Retina (tissue), 1 donor: ENCODE results near the gene ZNF728.
A peak's percentile ranks its signal among the peaks of the same experiment; 100 is the strongest.
"Not testable (repeated sequence)": the region's sequence is repeated elsewhere in the genome, so short reads cannot be mapped to it uniquely, and the experiment has no call there.

Experiments
- DNase-seq: peaks from one replicate; pipeline ENCODE4 v3.0.0-alpha.2; 2016

Gene ZNF728

GRCh38 chr19:23002690-23003422 is at the start of gene ZNF728:
TSS of gene ZNF728 (minus strand) at chr19:23003176. CDS start at chr19:23003030, 146 bp downstream.
- peak; percentile 8 for DNase-seq

- DNase-seq, result no peak
These were observed 49.4 kb upstream of the ZNF728 start for GRCh38 chr19:23052349-23052748.

DNA sequence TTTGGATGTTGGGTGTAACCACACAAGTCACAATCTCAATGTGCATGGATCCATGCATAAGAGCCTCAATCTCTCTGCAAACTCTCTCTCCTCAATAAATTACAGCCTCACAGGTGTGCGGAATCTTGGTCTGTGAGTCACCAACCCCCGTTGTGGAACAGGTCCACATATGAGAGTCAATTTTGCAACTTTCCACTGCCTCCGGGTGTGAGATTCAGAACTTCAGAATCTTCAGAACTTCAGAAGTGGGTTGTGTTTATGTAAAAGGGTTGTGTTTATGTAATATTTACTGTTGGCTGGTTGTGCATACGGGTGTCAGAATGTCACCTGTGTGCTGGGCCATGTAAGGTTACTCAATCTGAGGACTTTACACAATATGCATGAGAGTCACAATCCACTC is 46.3 kb upstream of the ZNF728 start:
- DNase-seq, result no peak

- DNase-seq, result no peak
These were observed 43.8 kb upstream of the ZNF728 start for GRCh38 chr19:23046743-23047142.

DNA sequence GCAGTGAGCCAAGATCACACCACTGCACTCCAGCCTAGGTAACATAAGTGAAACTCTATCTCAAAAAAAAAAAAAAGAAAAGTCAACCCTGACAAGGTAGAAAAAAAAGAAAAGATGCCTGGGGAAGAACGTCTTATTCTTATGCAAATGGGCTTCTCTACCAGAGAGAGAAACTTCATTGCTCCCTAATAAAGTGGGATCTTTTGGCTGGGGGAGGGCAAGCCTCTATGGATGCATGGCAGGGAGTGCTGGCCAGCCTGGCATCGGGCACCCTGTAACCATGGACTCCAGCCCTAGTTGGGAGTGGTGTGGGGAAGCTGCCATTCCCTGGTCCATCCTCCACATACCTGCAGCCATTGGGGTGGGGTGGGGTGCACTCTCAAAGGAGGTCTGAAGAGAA is 30.7 kb upstream of the ZNF728 start:
- no peak for DNase-seq

DNA sequence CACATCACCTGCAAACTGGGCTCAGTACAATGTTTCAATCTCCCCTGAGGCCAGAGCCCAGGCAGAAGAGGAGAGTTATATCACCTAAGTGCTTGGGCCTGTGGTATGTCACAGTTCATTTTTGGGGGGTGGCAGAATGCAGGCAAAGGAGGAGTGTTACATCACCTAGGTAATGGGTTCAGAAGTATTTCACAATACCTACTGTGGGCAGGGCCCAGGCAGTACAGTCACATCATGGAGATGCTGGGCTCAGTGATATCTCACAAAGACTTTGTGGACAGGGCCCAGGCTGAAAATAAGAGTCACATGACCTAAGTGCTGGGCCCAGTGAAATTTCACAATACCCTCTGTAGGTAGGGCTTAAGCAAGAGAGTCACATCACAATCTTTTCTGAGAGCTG is 12.7 kb upstream of the ZNF728 start:
- no peak for DNase-seq

- not testable (repeated sequence) for DNase-seq
These were observed 8.0 kb downstream of the ZNF728 start for GRCh38 chr19:22994957-22995356.

DNA sequence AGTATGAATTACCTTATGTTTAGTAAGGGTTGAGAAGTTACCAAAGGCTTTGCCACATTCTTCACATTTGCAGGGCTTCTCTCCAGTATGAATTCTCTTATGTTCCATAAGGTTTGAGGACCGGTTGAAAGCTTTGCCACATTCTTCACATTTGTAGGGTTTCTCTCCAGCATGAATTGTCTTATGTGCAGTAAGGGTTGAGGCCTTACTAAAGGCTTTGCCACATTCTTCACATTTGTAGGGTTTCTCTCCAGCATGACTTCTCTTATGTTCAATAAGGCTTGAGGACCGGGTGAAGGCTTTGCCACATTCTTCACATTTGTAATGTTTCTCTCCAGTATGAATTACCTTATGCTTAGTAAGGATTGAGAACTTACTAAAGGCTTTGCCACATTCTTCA is 26.7 kb downstream of the ZNF728 start:
- DNase-seq, result no peak

DNA sequence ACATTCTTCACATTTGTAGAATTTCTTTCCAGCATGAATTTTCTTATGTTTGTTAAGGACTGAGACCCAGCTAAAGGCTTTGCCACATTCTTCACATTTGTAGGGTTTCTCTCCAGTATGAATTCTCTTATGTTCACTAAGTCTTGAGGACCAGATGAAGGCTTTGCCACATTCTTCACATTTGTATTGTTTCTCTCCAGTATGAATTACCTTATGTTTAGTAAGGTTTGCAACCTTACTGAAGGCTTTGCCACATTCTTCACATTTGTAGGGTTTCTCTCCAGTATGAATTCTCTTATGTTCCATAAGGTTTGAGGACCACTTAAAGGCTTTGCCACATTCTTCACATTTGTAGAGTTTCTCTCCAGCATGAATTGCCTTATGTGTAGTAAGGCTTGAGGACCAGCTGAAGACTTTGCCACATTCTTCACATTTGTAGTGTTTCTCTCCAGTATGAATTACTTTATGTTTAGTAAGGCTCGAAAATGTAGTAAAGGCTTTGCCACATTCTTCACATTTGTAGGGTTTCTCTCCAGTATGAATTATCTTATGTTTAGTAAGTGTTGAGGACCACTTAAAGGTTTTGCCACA is 27.3 kb downstream of the ZNF728 start:
- not testable (repeated sequence) for DNase-seq

DNA sequence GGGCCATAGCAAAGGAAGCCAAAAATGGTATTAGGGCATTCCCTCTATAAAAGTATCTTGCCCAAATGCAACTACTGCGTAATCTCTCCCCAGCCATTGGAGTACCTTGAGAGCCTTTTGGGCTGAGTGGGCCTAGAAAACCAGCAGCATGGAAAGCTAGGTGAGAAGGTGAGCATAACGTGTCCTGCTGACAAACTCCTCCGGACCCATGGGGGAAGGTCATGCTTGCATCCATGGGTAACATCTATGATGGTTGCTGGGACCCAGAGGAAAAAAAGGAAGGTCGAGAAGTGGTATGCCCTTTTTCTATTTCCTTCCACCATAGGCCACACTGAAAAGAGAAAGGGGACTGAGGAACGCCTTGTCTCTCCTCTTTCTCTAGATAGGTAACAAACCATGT is 57.4 kb downstream of the ZNF728 start:
- DNase-seq, result peak; percentile 1

GRCh38 chr19:22935151-22935550 is 67.8 kb downstream of the ZNF728 start:
- no peak for DNase-seq

GRCh38 chr19:22927576-22927975 is 75.4 kb downstream of the ZNF728 start:
- not testable (repeated sequence) for DNase-seq

DNA sequence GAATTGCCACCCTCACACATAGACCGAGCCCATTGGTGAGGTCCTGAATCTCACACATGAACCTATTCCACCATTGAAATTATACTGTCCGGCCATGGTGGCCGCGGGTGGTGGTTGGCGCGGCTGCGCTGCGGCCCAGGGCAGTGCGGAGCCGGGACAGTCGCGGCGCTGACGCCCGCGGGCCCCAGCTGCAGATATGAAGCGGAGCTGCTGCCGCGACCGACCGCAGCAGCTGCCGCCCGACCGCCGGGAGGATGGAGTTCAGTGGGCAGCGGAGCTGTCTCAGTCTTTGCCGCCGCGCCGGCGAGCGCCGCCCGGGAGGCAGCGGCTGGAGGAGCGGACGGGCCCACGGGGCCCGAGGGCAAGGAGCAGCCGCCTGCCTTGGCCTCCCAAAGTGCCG is 77.8 kb downstream of the ZNF728 start:
- not testable (repeated sequence) for DNase-seq
